HG02763 (cell line): Measurements from ENCODE around the gene COL7A1.
"Not testable (repeated sequence)": the region's sequence is repeated elsewhere in the genome, so short reads cannot be mapped to it uniquely, and the experiment has no call there.

Experiments
- ATAC-seq: cut with Tn5 transposase; IDR thresholded peaks from one replicate; pipeline ENCODE4 v1.9.1; 2021; ENCODE audit warnings: mild to moderate bottlenecking, moderate library complexity; ENCODE audit not compliant: unreplicated experiment

COL7A1 gene

DNA sequence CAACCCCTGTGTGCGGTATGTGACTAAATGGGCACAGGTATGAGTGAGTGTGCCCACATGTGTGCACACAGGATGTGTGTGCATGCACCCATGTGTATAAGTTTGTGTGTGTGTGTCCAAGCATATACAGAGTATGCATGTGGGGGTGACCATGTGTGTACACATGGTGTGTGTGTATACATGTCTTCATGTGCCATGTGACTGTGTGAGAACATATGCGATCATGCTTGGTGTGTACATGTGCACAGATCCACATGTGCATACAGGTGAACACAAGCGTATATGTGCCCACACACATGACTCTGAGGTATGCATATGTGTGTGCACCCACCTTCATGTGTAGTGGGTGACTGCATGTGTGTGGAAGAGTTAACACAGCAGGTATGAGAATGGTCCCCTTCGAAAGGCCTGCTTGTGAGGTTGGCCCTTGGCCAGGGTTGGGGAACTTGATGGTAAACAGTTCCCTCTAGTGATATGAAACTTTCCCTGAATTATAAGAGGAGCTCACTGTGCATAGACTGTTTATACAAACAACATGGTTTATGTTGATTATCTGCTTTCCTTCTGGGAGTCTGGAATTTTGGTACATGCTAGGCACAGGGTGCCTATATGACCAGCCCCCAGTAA lies 48.8 kb downstream of the COL7A1 start:
- no peak for ATAC-seq

DNA sequence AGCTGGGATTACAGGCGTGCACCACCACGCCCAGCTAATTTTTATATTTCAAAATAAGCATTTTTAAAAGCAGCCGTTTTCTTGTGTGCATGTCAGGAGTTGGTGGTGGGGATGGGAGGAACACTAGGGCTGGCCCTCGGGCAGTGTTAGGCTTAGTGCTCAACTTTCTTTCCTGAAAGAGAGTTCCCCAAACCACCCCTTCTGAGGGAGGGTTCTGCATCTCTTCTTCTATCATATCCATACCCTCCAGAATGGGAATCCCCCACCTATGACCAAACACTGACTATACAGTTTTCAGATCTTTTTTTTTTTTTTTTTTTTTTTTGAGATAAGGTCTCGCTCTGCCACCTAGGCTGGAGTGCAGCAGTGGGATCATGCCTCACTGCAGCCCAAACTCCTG lies 51.0 kb downstream of the COL7A1 start:
- no peak for ATAC-seq

DNA sequence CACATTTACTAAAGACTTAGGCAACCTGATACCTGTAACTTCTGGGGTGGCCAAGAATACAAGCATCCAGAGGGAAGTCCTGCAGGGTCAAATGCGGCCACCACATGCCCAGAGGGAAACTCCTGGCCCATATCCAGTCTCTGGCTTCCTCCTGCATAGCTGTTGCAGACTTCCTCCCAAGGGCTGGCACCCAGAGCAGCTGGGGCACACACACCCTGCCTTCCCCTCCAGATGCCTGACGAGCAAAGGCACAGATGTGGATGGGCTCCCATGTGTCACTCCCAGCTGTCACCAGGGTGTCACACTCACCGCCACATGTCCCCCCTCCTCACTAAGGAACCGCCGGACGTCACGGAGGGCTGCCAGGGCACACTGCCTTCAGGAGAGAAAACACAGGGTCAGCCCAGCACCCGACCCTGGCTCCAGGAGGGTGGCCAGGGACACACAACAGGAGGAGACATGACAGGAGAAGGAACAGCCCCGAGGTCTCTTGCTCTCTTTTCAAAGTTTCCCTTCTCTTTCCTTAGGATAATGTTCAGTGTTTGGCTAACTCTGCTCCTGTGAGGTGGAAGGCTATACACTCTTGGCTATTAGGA lies 51.8 kb downstream of the COL7A1 start:
- no peak for ATAC-seq

DNA sequence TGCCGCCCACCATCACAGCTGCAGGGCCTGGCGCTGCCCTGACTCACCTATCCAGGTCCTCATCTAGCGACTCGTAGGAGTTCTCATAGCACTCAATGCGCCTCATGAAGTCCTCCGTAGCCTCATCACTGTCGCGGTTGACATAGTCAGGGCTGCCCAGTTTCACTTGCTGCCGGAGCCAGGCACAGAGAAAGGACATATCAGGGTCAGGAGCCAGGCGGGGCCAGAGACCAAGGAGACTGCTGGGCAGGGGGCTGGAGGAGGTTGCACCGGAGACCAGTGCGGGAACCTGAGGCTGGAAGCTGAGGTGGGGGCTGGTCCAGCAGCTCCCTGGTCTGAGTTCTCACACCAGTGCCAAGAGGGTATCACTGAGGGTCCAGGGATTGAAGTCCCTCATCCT lies 56.7 kb downstream of the COL7A1 start:
- no peak for ATAC-seq

DNA sequence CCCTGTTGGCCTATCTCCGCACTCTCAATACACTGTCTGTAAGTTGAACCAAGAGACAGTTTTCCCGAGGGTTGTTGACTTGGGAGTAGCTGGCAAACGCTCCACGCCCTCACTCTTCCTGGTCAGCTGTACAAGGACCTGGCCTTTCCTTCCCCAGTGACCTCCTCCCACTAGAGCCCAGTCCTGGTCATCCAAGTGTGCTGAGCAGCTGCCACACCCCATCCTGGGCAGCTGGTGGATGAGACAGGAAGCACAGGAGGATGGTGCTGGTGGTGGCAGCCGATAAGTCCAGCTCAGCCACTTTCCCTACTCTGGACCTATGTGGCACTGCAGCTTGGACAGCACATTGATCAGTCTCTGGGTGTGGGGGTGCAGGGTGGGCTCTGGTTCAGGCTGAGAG lies 58.3 kb downstream of the COL7A1 start:
- ATAC-seq = no peak

DNA sequence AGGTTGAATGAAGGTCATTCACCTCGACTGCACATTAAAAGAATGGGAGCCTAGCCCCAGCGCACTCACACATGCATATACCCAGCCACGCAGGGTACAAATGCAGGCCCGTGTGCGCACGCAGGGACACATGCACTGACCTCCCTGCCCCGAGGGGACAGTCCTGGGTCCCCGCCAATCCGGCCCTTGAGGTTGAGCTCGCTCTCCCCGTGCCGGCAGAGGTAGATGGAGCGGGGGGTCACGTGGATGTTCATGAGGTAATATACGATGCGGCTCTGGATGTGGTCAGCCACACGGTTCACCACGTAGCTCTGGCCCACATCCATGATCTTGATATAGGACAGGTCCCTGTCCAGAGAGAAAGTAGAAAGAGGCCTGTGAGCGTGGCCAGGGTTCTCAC lies 59.0 kb downstream of the COL7A1 start:
- ATAC-seq = no peak

DNA sequence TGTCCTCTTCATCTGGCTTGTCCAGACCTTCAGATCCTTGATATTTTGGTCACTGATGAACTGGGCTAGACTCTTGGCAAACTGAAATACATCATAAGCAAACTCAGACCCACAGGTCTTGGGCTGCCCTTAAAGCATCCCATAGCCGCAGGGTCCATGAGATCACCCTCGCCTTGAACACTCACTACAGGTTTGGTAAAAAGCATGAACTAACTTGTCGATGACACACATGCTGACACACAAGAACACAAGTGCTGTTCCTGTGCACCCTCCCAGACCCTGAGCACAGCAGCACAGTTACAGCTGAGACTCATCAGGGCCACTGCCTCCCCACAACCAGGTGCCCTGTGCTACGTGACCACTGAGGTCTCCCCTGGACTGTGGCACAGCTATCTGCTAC lies 59.6 kb downstream of the COL7A1 start:
- ATAC-seq = no peak

DNA sequence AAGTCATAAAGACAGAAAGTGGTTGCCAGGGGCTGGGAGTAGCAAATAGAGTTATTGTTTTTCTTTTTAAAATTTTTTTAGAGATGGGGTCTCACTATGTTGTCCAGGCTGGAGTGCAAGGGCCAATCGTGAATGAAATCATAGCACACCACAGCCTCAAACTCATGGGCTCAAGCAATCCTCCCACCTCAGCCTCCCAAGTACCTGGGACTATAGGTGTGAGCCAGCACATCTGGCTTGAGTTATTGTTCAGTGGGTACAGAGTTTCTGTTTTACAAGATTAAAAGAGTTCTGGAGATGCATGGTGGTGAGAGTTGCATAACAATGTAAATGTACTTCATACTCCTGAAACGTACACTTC lies 62.2 kb downstream of the COL7A1 start:
- ATAC-seq = no peak

DNA sequence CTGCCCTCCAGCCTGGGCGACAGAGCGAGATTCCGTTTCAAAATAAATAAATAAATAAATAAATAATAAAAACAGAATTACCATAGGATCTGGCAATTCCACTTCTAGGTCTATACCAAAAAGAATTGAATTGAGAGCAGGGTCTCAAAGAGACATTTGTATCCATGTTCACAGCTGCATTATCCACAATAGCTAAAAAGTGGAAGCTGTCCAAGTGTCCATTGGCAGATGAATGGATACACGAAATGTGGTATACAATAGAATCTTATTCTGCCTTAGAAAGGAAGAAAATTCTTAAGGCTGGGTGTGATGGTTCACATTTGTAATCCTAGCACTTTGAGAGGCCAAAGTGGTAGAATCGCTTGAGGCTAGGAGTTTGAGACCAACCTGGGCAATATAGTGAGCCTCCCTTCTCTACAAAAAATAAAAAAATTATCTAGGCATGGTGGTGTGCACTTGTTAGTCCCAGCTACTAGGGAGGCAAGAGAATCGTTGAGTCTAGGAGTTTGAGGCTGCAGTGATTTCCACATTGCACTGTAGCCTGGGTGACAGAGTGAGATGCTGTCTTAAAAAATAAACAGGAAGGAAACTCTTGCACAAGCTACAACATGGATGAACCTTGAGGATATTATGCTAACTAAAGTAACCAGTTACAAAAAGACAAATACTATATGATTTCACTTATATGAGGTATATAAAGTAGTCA lies 62.7 kb downstream of the COL7A1 start:
- ATAC-seq = no peak

DNA sequence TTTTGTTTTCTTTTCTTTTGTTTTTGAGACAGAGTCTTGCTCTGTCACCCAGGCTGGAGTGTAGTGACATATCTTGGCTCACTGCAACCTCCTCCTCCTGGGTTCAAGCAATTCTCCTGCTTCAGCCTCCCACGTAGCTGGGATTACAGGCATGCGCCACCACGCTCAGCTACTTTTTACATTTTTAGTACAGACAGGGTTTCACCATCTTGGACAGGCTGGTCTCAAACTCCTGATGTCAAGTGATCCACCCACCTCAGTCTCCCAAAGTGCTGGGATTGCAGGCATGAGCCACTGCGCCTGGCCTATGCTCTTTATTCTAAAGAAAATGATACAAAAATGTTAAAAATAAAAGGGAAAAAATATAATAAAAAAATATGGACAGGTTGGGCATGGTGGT lies 64.4 kb downstream of the COL7A1 start:
- not testable (repeated sequence) for ATAC-seq

DNA sequence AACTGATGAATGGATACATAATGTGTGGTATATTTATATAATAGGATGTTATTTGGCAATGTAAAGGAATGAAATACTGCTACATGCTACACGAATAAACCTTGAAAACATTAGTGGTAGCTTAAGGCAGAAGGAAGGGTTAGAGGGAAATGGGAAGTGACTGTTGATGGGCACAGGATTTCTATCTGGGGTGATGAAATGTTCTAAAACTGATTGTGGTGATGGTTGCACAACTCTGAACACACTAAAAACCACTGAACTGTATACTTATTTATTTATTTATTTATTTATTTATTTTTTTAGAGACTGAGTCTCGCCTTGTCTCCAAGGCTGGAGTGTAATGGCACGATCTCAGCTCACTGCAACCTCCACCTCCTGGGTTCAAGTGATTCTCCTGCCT lies 66.4 kb downstream of the COL7A1 start:
- ATAC-seq = no peak

DNA sequence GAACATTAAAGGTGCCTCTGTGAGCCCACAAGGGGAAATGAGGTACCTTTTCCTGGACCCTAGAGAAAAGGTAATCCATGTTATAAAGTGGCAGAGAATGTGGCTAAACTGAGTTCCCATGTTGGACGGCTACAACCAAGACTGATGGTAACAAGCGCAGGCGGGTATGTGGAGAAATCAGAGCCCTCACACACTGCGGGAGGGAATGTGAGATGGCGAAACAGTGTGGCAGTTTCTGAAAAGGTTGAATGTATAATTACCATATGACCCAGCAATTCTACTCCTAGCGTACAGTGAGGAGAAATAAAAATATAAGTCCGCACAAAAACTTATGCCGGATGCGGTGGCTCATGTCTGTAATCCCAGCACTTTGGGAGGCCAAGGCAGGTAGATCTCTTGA lies 67.1 kb downstream of the COL7A1 start:
- no peak for ATAC-seq

DNA sequence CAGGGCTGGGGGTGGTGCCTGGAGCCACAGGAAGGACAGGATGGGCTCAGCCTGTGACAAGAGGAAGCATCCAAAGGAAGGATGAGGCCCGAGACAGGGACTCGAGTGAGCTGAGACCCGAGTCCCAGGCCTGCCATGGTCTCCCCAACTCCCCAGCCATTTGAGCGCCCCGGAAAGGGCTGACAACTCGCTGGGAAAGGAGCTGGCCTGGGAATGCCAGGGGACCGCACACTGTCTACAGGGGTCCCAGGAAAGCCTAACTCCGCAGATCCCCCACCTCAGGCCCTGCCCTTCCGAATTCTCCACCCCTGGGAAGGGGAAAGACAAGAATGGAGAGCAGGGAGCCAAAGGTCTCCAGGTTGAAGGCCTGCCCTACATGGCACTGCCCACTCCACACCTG lies 70.2 kb downstream of the COL7A1 start:
- no peak for ATAC-seq

DNA sequence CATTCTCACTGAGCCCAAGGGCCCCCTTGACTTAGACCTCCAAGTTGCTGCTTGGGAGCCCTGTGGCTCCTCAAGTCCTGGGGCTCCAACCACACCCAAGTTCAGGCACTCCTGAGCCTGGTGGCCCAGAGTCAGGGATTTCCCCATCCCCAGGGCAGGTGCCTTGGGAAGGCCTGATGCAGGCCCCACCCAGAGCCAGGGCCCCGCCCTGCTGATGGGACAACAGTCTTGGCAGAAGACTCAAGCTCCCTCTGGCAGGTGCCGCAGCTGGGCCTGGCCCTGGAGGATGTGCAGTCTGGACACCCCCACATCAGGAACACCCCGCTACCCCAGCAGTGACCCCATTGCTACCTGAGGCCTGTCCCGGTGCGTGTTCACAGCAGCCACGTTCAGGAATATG lies 73.5 kb downstream of the COL7A1 start:
- ATAC-seq = no peak

DNA sequence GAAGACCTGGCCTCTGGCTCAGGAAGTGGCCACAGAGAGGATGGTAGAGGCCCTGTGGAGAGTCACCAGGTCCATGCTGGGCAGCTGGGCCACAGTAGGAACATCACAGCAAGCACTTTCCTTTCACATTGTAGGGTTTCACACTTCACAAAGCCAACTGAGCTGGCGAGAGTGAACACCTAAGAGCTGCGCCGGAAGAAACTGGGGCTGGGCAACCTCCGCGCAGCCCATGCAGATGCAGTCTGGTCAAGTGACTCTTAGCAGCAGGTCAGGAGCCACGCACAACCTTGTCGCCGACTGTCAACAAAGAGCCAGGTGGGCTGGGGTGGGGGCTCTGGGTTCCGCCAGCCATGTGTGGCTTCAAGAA lies 75.9 kb downstream of the COL7A1 start:
- ATAC-seq = no peak

DNA sequence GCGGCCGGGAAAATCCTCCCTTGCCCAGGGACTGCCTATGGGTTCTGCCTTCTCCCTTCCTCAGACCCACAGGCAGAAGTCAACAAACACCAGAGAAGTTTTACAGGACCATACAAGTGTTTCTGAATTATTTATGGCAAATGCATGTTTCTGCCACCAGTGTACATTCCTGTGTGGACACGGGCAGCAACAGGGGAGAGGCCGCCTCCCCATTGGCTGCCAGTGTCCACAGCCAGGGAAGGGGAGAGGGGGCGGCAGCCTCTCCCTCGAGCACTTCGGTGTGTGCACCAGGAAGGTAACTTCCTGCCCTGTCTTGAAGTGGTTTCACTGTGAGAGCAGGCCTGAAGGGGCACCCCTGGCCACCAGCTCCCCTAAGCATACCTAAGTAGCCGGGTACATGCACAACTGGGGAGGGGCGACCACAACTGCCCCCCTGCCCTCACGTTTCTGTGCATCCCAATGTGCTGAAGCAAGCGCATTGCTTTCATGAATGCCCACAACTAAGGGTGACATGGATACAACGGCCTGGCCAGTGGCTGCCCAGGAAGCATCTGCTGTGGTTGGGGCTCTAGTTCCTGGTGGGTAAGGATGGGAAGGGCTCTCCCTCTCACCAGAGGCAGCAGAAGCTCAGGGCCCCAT lies 76.4 kb downstream of the COL7A1 start:
- no peak for ATAC-seq

DNA sequence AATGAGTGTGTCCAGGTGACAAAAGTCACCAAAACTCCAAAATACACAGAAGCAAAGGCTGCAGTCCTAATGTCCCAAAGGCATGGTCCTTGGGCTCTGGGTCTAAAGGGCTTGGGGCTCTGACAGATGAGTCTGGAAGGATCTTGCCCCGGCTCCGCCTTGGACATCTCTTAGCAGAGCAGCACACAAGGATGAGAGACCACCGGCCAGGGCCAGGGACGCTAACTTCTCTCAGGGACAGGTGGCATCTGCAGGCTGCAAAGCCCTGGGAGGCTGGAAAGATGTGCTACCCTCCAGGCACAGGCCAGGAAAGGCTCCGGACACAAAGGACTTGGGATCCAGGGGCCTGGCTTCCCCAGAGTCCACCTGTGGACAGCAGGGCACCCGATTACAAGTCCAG lies 77.1 kb downstream of the COL7A1 start:
- ATAC-seq = no peak

DNA sequence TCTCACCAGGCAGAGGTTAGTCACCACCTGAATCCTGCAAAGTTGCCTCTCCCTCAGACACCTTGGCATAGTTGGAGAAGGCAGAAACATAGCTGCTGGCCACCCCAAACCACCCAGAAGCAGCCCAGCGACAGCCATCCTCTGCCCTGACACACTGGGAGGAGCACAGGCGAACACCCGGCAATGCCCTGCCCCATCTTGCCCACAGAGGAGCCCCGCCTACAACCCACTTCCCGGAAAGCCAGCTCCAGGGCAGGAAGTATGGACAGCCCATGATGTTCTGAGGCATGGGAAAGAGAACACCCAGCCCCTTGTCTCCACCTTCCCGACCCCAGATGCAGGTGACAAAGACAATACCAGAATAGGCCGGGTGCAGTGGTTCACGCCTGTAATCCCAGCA lies 78.6 kb downstream of the COL7A1 start:
- ATAC-seq = no peak

DNA sequence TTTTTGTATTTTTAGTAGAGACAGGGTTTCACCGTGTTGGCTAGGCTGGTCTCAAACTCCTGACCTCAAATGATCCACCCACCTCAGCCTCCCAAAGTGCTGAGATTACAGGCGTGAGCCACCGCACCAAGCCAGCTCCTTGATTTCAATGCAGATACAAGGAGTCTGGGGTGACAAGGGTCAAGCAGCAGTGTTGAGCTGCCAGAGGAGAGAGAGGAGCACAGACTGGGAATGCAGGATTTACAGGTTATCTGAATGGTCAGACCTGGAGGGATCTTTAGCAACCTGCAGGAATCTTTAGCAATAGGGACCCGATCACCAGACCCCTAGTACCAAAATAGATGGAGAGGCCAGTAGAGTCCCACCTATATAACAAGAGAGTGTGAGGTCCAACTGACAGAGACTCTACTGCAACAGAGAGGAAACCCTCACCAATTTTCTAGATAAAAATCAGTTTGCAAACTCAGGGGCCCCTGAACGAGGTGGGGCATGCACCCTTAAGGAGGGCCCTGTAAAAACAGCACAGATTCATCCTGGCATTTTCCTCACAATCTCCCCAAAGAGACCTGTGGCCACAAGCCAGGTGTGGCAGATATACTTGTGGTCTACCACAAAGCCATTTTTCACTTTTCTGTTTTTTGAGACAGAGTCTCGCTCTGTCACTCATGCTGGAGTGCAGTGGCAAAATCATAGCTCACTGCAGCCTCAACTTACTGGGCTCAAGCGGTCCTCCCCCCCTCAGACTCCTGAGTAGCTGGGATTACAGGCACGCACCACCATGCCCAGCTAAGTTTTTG lies 80.5 kb downstream of the COL7A1 start:
- ATAC-seq = no peak
